ENCODE results near the gene KDM2A.

DNA sequence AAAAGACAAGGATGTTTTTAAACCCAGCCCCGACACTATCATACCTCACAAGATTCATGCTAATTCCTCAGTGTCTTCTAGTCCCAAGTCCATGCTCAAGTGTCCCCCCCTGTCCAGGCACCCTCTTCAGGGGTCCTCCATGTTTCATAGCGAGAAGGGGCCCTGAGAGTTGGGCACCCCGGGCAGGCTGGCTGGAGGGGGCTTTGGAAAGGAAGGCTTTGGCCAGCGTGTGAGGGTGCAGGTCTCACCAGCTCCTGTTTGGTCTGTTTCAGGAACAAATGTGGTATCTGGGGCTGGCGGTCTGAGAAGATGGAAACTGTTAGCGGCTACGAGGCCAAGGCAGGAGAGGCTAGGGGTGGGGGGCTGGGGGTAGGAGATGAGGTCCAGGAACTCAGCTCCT, 179.7 kb downstream of the KDM2A start:
- TF ChIP-seq, protein P1, sequence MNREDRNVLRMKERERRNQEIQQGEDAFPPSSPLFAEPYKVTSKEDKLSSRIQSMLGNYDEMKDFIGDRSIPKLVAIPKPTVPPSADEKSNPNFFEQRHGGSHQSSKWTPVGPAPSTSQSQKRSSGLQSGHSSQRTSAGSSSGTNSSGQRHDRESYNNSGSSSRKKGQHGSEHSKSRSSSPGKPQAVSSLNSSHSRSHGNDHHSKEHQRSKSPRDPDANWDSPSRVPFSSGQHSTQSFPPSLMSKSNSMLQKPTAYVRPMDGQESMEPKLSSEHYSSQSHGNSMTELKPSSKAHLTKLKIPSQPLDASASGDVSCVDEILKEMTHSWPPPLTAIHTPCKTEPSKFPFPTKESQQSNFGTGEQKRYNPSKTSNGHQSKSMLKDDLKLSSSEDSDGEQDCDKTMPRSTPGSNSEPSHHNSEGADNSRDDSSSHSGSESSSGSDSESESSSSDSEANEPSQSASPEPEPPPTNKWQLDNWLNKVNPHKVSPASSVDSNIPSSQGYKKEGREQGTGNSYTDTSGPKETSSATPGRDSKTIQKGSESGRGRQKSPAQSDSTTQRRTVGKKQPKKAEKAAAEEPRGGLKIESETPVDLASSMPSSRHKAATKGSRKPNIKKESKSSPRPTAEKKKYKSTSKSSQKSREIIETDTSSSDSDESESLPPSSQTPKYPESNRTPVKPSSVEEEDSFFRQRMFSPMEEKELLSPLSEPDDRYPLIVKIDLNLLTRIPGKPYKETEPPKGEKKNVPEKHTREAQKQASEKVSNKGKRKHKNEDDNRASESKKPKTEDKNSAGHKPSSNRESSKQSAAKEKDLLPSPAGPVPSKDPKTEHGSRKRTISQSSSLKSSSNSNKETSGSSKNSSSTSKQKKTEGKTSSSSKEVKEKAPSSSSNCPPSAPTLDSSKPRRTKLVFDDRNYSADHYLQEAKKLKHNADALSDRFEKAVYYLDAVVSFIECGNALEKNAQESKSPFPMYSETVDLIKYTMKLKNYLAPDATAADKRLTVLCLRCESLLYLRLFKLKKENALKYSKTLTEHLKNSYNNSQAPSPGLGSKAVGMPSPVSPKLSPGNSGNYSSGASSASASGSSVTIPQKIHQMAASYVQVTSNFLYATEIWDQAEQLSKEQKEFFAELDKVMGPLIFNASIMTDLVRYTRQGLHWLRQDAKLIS (CRISPR knock-in tag; IDR thresholded peaks at IDR 0.05) = no peak
- TF ChIP-seq RFX5 (IDR thresholded peaks at IDR 0.05; ENCODE audit: low read depth, low read length) = no peak
- TF ChIP-seq RELA (CRISPR knock-in tag; IDR thresholded peaks at IDR 0.05) = no peak
- TF ChIP-seq NFE2L2 (IDR thresholded peaks at IDR 0.05; ENCODE audit: low read length) = no peak
- no peak for TF ChIP-seq NFE2L1 (CRISPR knock-in tag; IDR thresholded peaks at IDR 0.05; ENCODE audit: borderline replicate concordance)
- no peak for TF ChIP-seq HNF4A (CRISPR knock-in tag; IDR thresholded peaks at IDR 0.05)
- TF ChIP-seq, protein P2, sequence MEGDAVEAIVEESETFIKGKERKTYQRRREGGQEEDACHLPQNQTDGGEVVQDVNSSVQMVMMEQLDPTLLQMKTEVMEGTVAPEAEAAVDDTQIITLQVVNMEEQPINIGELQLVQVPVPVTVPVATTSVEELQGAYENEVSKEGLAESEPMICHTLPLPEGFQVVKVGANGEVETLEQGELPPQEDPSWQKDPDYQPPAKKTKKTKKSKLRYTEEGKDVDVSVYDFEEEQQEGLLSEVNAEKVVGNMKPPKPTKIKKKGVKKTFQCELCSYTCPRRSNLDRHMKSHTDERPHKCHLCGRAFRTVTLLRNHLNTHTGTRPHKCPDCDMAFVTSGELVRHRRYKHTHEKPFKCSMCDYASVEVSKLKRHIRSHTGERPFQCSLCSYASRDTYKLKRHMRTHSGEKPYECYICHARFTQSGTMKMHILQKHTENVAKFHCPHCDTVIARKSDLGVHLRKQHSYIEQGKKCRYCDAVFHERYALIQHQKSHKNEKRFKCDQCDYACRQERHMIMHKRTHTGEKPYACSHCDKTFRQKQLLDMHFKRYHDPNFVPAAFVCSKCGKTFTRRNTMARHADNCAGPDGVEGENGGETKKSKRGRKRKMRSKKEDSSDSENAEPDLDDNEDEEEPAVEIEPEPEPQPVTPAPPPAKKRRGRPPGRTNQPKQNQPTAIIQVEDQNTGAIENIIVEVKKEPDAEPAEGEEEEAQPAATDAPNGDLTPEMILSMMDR (CRISPR knock-in tag; IDR thresholded peaks at IDR 0.05) = no peak
- no peak for TF ChIP-seq ZNF24 (IDR thresholded peaks at IDR 0.05)
- TF ChIP-seq STAG1 (CRISPR knock-in tag; IDR thresholded peaks at IDR 0.05) = no peak
- no peak for TF ChIP-seq POLR2A (IDR thresholded peaks at IDR 0.05; ENCODE audit: insufficient read depth in 1 of 2, low read depth in 2 of 2, low read length in 2 of 2)
